Parathyroid adenoma (tissue), 2 donors: ENCODE data around the gene DIO3.

Experiments used
- H2AFZ ChIP-seq: fragments of 300-600 bp; sonication (generic); one replicate; pipeline ENCODE4 v1.7.0; 2017; ENCODE audit warnings: antibody characterized with exemption, mild to moderate bottlenecking
- H3K27ac ChIP-seq: fragments of 300-600 bp; sonication (generic); one replicate; pipeline ENCODE4 v1.7.0; 2017
- H3K27me3 ChIP-seq: fragments of 300-600 bp; sonication (generic); one replicate; pipeline ENCODE4 v1.7.0; 2017; ENCODE audit warnings: low read length; ENCODE audit not compliant: control insufficient read depth, insufficient read depth
- H3K36me3 ChIP-seq: fragments of 300-600 bp; sonication (generic); one replicate; pipeline ENCODE4 v1.7.0; 2017; ENCODE audit warnings: low read length; ENCODE audit not compliant: control insufficient read depth, insufficient read depth
- H3K4me1 ChIP-seq: fragments of 300-600 bp; sonication (generic); one replicate; pipeline ENCODE4 v1.7.0; 2017; ENCODE audit warnings: control low read depth
- H3K4me2 ChIP-seq: fragments of 300-600 bp; sonication (generic); one replicate; pipeline ENCODE4 v1.7.0; 2017; ENCODE audit warnings: low read length
- H3K4me3 ChIP-seq: fragments of 300-600 bp; sonication (generic); one replicate; pipeline ENCODE4 v1.7.0; 2017; ENCODE audit warnings: low read depth, low read length
- H3K79me2 ChIP-seq: fragments of 300-600 bp; sonication (generic); one replicate; pipeline ENCODE4 v1.7.0; 2017; ENCODE audit warnings: control low read depth
- H3K9ac ChIP-seq: fragments of 300-600 bp; sonication (generic); one replicate; pipeline ENCODE4 v1.7.0; 2017; ENCODE audit warnings: mild to moderate bottlenecking
- H3K9me3 ChIP-seq: fragments of 300-600 bp; sonication (generic); one replicate; pipeline ENCODE4 v1.7.0; 2017; ENCODE audit warnings: low read length; ENCODE audit not compliant: control insufficient read depth
- TF ChIP-seq, protein P1 (sequence below): fragments of 300-600 bp; sonication (generic); IDR thresholded peaks from one replicate; pipeline ENCODE4 v1.7.0; 2017; ENCODE audit warnings: antibody characterized with exemption, mild to moderate bottlenecking
- donor health status: primary hyperparathyroidism.

DIO3 gene

DNA sequence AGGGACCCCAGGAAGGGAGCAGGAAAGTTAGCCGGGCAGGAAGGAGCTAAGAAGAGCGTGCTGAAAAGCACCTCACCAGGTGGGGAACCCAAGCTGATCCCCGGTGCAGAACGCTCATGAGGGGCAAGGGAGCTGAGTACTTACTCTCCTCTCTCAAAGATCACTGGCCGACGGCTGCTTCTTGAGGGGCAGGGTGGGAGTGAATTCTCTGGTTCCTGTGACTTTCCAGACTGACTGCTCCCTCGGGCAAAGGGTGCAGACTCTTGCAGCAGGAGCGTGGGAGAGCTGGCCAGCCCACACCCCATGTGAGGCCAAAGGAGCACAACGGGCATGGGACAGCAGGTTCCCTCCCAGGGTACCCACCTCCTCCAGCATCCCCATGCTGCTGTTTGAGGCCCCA, 44.9 kb upstream of the DIO3 start:
- Histone ChIP-seq H3K4me2 (no peak overlapping the region), H3K9ac (no peak overlapping the region), H3K4me1 (no peaks in the 10 kb centered on the region), H2AFZ (no peak overlapping the region), H3K79me2 (no peaks in the 10 kb centered on the region), H3K27ac (no peak overlapping the region), H3K36me3 (no peaks in the 10 kb centered on the region), H3K27me3 (no peaks in the 10 kb centered on the region), H3K9me3 (no peaks in the 10 kb centered on the region), H3K4me3 (no peak overlapping the region)
- TF ChIP-seq, protein P1, sequence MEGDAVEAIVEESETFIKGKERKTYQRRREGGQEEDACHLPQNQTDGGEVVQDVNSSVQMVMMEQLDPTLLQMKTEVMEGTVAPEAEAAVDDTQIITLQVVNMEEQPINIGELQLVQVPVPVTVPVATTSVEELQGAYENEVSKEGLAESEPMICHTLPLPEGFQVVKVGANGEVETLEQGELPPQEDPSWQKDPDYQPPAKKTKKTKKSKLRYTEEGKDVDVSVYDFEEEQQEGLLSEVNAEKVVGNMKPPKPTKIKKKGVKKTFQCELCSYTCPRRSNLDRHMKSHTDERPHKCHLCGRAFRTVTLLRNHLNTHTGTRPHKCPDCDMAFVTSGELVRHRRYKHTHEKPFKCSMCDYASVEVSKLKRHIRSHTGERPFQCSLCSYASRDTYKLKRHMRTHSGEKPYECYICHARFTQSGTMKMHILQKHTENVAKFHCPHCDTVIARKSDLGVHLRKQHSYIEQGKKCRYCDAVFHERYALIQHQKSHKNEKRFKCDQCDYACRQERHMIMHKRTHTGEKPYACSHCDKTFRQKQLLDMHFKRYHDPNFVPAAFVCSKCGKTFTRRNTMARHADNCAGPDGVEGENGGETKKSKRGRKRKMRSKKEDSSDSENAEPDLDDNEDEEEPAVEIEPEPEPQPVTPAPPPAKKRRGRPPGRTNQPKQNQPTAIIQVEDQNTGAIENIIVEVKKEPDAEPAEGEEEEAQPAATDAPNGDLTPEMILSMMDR: no peak

DNA sequence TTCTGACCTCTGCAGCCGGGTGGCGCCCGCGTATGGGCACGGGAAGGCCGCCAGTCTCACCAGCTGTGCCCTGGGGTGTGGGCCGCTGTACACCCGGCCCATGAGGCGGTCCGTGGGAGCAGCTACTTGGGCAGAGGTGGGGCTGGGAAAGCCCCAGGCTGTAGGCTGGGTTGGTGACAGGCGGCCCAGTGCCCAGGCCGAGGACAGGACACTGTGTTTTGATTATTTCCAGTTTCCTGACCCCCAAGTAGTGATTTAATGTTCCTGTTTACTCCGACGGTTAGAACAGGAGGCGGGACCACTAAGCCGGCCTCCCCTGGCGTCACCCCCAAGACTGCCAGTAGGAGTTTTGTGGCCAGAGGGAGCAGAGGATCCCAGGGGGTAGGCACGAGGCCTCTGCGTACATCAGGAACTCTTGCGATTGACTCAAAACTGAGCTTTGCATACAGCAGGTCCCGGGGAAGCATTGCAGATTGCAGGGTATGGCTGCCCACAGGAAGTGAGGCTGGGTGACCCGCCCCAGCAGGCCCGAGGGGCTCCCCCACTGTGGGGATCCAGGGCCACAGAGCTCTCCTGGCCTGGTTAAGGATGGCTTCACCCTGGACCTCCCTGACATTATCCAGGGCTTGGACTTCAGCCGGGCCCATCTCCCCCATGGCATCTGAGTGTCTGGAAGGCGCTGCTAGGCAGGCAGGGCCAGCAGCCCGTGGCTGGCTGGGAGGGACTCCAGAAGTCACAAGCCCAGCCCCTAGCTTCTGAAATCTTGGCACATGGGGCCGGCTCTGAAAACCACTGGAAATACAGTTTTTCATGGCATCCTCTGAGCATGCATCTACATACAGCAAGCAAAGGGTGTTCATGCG, 42.5 kb upstream of the DIO3 start:
- Histone ChIP-seq H3K27ac (no peak overlapping the region), H3K79me2 (no peaks in the 10 kb centered on the region), H3K36me3 (no peaks in the 10 kb centered on the region), H3K4me2 (no peak overlapping the region), H3K9me3 (no peaks in the 10 kb centered on the region), H3K4me3 (no peak overlapping the region), H3K4me1 (no peaks in the 10 kb centered on the region), H3K9ac (no peak overlapping the region), H3K27me3 (no peaks in the 10 kb centered on the region), H2AFZ (no peak overlapping the region)
- TF ChIP-seq, protein P1: no peak

DNA sequence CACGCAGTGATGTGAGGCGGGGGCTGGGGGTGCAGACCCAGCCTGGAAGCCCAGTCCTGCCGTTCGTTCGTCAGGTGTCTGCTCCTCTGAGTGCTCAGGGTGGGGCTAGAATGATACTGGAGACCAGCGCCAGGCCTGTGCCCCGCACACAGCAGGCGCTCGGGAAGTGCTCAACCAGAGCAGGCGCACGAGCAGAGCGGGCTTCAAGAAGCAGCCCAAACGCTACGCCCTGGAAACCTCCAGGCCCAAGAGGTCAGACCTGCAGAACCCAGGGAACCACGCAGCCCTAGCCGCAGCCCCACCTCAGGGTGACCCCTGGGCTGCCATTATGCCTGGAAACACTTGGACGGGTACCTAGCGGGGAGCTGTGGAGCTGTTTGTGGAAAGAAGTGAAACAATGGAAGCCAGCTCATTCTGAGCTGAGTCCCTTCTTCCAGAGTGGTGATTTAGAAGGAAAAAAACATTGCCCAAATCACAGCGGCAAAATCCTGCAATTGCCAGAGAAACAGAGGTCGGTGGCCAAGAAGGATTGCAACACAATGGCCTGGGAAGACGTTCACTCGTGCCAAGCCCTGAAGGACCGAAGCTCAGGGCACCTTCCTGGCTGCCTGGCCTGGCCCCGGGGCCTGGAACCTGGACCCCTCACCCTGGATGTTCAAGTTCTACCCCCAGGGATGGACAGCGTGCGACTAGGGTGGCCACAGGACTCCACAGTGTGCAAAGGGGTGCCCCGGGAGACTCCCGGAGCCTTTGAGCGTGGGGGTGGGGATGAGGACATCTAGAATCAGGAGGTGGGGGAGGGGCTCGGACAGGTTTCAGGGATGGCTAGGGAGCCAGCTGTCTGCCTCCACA, 40.4 kb upstream of the DIO3 start:
- Histone ChIP-seq H3K36me3 (no peaks in the 10 kb centered on the region), H3K4me1 (no peaks in the 10 kb centered on the region), H3K9me3 (no peaks in the 10 kb centered on the region), H3K27me3 (no peaks in the 10 kb centered on the region), H2AFZ (no peak overlapping the region), H3K9ac (no peak overlapping the region), H3K4me2 (no peak overlapping the region), H3K79me2 (no peaks in the 10 kb centered on the region), H3K4me3 (no peak overlapping the region), H3K27ac (no peak overlapping the region)
- TF ChIP-seq, protein P1: no peak

DNA sequence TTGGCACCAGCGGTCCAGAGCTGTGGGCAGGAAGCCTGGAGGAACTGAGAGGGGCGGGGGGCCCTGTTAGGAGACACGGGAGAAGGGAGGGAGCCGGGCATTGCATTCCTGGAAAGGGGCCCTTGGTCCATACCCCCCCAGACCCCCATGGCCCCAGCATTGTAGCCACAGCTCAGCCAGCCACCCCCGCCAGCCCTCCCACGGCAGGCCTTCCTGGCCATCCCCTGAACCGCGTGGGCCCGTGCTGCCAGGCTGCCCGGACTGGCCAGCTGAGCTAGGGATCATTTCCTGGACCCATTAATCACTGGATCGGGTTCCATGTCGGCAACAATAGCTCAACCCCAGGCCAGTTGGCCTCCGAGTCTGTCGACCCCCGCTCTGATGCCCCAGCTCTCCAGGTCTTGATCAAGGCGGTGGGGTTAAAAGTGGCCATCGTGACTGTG, 39.8 kb upstream of the DIO3 start:
- H3K9me3 ChIP-seq: no peaks in the 10 kb centered on the region
- H3K79me2 ChIP-seq: no peaks in the 10 kb centered on the region
- H3K9ac ChIP-seq: no peak overlapping the region
- no peak overlapping the region for H3K4me2 ChIP-seq
- no peak overlapping the region for H3K4me3 ChIP-seq
- H3K36me3 ChIP-seq: no peaks in the 10 kb centered on the region
- no peaks in the 10 kb centered on the region for H3K4me1 ChIP-seq
- no peak overlapping the region for H2AFZ ChIP-seq
- TF ChIP-seq, protein P1: no peak
- no peak overlapping the region for H3K27ac ChIP-seq
- H3K27me3 ChIP-seq: no peaks in the 10 kb centered on the region
